ENCODE data around the gene ARHGAP22.
A peak's percentile ranks its signal among the peaks of the same experiment; 100 is the strongest.
"Not testable (repeated sequence)": the region's sequence is repeated elsewhere in the genome, so short reads cannot be mapped to it uniquely, and the experiment has no call there.

The ARHGAP22 gene

GRCh38 chr10:48446785-48447184 is 158.1 kb downstream of the ARHGAP22 start:
- no peak for DNase-seq

DNA sequence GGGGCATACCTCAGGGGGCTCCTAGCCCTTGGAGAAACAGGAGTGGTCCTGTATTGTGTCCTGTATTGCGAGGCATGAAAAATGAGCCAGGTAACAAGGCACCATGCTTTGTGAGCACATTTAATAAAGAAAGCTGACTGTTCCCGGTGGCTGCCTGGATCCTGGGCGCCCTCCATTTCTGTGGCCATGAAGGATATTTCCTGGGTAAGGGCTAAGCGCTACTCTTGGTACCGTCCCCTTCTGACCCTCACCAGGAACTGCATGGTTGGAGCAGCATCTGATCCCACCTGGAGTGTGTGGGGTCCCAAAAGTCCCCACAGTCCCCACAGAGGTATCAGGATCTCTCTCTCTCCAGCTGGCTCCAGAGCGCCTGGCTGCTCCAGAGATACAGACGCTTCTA is 158.9 kb downstream of the ARHGAP22 start:
- DNase-seq = no peak

DNA sequence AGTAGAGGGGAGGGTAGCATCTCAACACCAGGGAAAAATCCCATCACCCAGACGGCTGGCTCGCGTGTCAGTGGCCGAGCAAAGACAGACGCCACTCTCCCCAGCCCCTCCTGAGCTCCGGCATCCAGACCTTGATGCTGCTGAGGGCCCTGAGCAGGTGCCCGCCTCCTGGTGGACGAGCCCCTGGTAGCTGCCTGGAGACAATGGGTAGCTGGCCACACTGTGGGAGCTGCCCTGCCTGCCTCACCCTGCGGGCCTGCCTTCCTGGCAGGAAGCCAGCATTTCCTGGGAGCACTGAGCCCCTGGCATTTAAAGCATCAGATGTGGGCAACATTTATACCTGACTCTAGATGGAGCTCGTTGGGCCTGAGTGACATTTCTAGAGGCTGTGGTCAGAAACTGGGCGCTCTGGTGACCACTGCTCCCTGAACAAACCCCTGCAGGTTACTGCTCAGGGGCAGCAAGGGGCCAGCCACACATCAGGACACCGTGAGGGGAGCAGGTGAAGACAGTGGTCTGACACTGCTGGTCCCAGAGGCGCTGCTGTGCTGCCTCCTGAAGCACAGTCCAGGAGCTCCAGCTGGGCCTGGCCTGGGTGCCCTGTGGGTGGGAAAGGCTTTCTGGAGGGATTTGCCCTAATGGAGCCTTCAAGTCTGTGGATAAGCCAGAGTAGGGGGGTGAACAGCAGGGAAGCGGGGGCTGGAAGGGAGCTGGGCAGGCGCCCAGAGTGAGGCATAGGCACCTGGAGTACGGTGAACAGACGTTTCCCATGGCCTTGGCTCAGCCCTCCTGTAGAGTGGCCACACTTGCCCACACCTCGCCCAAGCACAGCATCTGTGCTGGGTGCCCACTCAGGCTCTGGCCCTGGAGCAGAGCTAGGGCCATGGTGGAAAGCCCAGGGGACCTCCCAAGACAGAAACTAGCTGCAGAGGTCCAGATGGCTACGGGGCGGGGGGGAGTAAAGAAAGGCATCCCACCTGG is 159.7 kb downstream of the ARHGAP22 start:
- peak; percentile 5 for DNase-seq

DNA sequence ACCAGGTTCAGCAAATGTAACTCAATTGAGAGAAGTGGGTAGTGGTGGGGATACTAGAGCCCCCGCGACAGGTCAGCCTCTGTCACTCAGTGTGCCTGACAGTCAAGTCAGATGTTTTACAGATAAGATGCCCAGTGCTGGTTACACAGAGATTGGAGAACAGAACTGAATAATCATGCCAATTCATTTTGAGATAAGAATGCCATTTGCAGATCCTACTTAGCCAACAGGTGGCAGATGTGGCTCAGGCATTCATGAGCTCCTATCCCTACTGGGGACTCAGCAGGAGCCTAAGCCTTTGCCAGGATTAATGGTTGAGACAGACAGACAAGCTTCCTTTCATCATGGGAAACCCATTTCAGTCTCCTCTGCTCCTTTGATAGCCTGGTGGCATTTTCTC is 160.6 kb downstream of the ARHGAP22 start:
- DNase-seq = peak; percentile 1

DNA sequence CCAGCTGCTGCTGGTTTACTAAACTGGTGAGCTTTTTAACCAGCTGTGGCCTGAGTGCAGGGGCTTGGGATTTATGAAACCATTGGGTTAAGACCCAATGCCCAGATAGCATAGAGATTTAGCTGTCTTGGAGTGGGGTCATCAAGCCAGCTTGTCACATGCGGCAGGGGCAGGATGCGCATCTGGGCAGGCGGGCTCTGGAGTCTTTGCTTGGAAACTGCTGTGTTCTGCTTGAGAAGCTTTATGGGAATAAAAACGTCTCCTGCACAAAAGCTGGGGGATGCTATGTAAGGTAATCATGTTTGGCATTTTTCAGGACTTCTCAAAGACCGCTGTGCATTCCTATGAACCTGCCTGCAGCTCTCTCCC is 162.1 kb downstream of the ARHGAP22 start:
- DNase-seq = no peak

- DNase-seq = no peak
Observed at GRCh38 chr10:48442090-48442808, 162.6 kb downstream of the ARHGAP22 start.

DNA sequence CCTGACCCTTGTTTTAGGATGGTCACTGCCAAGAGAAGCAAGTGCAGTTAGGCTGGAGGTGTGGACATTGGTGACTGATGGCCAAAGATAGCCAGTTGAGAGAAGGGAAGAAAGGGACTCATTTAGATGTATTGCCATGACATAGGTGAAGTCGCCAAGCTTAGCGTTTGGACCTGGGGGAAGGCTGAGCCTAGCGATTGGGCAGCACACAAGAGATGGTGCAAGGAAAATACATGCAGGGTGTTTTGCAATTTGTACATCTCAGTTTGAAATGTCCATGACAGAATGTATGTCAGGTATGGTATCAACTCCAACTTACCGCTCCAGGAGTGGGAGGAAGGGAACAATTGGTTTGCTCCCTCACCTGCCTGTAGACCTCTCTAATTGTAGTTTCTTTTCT is 164.1 kb downstream of the ARHGAP22 start:
- DNase-seq = no peak

- no peak for DNase-seq
Observed at GRCh38 chr10:48439581-48440041, 165.3 kb downstream of the ARHGAP22 start.

DNA sequence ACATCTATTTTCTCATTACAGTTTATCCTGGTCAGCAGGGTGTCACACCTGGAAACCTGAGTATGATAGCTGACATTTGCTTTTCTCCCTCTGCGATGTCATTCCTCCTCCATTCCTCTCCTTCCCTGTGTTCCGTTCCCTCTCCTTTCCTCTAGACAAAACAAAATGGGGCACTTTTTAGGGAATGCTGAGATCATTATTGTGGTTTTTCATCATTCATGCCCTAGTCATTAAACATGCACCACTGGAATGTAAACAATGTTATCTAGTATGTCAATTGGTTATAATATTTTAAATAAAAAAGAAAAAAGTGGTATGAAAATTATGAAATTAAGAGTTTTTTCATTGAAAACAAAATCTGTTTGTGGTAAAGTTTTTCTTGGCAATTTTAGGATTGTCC is 165.8 kb downstream of the ARHGAP22 start:
- no peak for DNase-seq

DNA sequence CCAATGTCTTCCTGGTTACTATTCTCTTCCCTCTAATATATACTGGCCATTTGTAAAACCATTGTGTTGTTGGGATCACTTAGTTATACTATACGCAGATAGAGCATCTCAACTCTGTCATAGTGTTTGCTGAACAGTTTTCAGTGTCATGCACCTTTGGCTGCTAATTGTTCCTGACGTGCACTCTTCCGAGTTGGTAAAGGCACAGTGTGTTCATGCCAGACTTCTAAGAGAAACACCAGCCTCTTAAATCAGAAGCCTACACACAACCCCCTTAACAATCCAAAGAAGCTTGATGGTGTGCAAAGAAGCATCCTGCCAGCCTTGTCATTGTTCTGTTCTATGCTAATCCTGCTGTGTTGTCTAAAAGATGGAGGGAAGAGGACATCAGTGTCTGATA is 167.3 kb downstream of the ARHGAP22 start:
- no peak for DNase-seq

GRCh38 chr10:48431871-48432270 is 173.0 kb downstream of the ARHGAP22 start:
- no peak for DNase-seq

DNA sequence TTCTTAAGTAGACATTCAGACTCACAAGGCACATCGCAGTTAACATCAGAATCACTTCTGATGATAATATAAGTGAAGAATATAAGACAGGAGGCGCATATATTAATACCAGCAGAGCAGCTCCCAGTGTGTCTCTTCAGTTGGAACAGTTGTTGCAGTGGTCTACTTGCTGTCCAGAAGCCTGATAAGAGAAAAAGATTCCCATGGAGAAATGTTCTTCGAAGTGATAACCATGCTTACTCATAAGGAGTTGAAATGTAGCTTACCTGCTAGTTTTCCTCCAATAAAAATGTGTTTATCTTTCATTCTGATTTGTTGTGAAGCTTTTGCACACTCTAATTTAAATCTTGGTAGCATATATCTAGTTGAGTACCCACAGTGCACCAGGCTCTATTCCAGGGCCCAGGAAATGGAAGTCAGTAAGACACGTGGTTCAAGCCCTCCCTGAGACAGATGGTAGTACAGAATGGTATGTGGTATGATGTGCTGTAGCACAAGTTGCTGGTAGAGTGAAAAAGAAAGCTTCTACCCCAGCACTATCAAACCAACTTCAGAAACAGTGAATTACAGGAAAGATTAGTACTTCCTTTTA is 174.4 kb downstream of the ARHGAP22 start:
- DNase-seq = no peak

DNA sequence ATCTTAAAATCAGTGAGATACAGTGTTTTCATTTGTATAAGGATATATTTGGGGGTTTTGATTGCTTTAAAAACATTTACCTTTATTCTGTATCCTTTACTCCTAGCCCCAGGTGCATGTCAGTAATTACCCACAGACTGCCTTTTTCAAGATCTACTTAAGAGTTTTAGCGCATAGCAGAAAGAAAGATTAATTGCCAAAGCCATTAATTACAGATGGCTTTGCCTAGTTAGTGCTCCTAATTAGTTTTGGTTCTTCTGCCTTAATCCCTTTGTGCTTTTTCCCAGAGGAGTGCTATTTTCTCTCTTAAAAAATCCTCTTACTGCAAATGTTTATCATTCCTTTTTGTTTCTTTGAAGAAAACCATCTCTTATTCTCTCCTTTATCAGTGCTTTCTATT is 175.6 kb downstream of the ARHGAP22 start:
- peak; percentile 4 for DNase-seq

DNA sequence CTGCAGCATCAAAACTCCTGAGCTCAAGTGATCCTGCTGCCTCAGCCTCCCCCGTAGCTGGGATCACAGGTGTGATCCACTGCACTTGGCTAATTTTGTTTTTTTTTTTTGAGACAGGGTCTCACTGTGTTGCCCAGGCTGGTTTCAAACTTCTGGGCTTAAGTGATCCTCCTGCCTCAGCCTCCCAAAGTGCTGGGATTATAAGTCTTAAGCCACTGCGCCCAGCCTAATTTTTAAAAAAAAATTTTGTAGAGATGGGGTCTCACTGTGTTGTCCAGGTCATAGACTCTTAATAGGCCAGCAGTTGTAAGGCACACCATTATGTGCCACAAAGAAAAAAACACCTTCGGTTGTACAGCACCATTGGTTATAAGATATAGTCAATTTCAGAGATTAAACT is 176.0 kb downstream of the ARHGAP22 start:
- no peak for DNase-seq

DNA sequence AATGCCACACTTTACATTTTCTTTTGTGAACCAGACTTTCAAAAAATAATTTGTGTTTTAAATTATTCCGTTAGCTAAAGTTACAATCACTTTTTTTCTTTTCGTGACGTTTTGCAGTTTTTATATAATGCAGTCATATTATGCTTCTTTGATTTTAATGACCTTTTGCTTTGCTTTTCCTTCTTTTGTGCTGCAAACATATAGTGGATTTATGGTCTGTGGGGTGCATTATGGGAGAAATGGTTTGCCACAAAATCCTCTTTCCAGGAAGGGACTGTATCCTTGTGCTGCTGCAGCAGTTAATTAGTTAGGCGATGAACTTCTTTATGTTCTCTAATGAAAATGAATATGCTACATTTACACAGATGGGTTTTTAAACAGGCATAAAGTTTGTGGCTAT is 181.0 kb downstream of the ARHGAP22 start:
- DNase-seq = no peak

- not testable (repeated sequence) for DNase-seq
Observed at GRCh38 chr10:48421862-48422261, 183.0 kb downstream of the ARHGAP22 start.

GRCh38 chr10:48419714-48420113 is 185.2 kb downstream of the ARHGAP22 start:
- no peak for DNase-seq

DNA sequence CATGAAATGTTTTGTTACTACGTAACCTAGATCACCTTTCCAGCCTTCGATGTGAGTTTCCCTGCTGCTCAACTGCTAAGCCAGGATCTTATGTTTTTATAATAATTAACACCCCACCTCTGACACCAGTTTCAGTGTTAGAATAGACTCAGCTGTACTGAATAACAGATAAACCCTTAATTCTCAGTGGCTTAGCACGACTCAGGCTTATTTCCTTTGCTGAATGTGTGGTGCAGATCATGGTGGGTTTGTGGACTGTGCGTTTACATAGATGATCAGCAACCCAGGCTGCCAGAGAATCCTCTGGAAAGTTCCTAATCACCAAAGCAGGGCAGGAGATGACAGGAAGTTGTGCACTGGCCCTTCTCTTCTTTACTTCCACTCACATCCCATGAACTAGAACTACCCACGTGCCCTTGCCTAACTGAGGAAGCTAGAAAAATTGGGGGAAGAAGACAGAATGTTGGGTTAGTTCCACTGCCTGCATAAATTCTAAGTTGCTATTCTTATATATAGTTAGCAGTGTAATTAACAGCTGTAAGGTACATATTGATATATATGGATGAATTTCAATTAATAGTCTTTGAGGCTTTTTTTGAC is 186.6 kb downstream of the ARHGAP22 start:
- DNase-seq = no peak

DNA sequence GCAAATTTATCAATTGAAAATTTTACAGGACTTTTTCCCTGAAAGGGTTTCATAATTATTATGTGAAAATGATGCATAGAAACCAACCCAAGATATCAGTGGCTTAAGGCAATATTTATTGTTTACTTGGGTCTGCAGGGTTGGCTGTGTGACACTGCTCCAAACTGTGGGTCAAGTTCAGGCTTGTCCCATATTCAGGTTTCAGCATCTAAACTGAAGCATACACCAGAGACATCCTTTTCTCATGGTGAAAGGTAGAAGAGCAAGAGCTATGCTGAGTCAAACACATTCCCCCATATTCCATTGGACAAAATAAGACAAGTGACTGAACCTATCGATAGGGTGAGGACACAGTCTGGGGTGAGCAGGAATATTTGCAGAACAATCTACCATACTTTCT is 187.5 kb downstream of the ARHGAP22 start:
- DNase-seq = no peak

- no peak for DNase-seq
Observed at GRCh38 chr10:48416584-48417232, 188.2 kb downstream of the ARHGAP22 start.

DNA sequence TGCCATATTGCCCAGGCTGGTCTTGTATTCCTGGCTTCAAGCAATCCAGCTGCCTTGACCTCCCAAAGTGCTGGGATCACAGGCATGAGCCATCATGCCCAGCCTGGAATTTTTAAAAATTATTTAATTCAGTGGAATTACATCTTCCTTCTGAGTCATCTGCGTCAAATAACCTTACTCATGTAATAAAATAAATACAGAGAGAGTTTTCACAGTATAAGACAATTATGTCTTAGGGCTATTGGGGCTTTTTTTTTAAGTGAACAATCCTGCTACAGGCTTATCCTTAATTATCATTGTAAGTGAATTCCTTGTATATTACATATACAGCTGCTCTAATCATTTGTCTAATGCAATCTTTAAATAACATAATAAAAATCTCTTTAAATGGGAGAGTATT is 190.1 kb downstream of the ARHGAP22 start:
- DNase-seq = no peak

GRCh38 chr10:48414160-48414559 is 190.7 kb downstream of the ARHGAP22 start:
- DNase-seq = no peak

- DNase-seq = no peak
Observed at GRCh38 chr10:48412933-48413332, 191.9 kb downstream of the ARHGAP22 start.
